Right forelimb (tissue), 1 donor: ENCODE data around the gene TIPRL.
"Not testable (repeated sequence)": the region's sequence is repeated elsewhere in the genome, so short reads cannot be mapped to it uniquely, and the experiment has no call there.

Source experiments
- DNase-seq: peaks from one replicate; pipeline ENCODE4 v3.0.0-alpha.2; 2018

TIPRL gene

DNA sequence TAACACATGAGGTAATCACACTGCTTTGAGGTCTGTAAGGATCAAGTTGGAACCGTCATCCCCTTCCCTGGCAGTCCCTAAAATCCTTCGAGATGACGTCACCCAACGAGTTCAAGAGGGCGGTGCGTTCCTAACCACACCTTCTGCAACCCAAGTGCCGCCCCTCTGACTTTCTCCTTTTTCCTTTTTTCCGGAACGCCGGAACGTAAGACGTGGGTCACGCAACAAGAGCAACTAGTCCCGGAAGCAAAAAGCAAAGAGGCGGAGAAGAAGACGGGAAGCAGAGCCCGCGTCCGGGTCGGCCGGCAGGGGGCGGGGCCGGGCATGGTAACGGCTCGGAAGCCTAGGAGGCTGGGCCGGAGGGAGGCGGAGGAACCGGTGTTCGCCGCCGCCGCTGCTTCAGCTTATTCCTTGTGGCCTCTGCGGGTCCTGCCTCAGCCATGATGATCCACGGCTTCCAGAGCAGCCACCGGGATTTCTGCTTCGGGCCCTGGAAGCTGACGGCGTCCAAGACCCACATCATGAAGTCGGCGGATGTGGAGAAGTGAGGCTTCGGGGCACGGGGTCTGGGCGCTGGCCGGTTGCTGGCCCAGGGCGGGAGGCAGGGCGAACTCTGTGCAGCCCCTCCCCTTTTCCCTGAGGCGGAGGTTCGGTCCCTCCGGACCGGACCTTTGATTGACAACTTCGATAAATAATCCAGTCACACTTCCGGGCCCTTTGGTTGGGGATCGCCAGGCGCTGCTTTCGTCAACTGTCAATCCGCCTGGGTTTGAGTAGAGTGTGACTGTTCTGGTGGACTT, at the start of gene TIPRL:
Gene TIPRL (plus strand): TSS at position 325 of the 800 bp plus-strand sequence. CDS start 116 bp downstream, at position 441.
- DNase-seq = peak; percentile 97

DNA sequence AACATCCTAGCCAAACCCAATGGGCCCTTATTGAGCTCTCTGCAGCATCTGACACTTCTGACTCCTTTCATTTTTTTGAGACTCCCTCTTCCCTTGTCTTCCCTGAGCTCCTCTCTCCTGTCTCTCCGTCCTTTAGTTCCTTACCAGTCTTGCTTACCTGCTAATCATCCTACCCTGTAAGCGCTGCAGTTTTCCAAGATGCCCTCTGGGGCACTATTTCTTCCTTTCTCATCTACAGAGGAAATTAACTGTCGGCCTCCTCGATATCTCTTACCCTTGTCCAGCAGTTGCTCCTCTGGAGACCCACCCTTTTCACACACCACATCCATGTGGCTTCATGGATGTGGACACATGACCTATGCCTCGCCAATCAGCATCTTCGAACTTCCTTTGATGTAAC, 48.8 kb upstream of the TIPRL start:
- no peak for DNase-seq

DNA sequence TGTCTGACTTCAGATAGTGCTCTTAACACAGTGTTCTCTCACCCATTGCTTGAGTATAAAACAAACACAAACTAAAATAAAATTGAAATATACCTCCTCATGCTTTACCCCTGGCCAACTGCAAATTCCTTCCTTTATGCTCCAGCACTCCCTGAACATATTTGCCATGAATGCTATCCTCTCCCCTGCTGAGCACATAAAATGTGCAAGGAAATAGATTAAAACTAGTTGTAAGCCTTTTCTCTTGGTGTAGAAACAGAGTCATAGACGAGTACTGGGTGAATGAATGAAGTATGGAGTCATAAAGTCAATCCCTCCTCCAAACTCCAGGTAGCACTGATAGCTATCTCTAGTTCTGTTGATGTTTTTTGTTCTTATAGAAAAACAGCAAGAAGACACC, 44.6 kb upstream of the TIPRL start:
- DNase-seq = no peak

DNA sequence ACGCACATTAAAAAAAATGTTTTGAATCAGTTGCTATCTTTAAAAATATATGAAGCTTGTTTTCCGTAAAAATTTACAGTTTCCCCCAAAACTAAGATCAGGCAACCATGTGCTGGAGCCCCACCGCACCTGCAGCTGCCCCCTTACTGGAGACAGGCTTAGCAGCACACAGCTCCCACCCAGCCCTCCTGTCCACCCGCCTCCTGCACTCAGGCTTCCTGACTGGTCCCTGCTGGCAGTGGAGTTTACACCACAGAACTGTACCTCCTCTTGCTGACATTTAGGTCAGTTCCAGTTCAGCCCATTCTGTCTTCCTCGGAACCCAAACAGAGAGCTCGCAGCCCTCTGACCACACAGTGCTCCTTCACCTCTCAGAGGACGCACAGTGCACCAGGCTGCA, 44.1 kb upstream of the TIPRL start:
- DNase-seq = no peak

DNA sequence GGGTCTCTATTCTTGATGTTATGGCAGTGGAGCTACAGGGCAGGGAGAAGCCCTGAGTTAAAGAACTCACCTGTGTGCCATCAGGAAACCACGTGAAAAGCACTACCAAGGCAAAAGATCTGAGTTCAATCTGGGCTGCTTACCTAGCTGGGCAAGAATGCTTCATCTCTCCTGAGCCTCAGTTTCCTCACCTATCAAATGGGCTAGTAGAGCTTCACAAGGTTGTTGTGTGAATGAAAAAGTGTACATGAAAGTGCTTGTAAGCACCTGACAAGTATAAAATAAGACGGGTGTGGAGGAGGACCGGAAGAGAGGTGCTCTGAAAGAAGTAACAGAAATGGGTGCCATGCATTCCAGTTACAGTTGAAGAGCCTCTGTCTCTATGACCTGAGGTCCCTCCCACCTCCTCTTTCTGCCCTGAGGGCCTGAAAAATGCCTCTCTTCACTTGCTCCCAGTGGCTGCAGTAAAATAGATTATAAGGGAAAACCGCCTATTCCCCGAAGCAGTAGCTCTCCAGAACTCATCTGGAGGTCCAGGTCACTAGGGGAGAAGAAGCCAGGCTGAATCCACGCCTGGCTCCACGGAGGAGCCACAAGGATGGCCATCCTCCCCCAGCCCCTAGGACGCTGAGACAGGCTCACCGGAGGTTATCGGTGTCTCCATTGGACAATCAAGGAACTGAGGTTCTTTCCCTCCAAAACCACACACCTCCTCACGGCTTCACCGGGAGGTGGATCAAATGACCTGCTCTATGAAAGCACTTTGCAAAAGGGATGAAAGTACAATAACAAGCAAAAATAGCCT, 43.4 kb upstream of the TIPRL start:
- DNase-seq = no peak

DNA sequence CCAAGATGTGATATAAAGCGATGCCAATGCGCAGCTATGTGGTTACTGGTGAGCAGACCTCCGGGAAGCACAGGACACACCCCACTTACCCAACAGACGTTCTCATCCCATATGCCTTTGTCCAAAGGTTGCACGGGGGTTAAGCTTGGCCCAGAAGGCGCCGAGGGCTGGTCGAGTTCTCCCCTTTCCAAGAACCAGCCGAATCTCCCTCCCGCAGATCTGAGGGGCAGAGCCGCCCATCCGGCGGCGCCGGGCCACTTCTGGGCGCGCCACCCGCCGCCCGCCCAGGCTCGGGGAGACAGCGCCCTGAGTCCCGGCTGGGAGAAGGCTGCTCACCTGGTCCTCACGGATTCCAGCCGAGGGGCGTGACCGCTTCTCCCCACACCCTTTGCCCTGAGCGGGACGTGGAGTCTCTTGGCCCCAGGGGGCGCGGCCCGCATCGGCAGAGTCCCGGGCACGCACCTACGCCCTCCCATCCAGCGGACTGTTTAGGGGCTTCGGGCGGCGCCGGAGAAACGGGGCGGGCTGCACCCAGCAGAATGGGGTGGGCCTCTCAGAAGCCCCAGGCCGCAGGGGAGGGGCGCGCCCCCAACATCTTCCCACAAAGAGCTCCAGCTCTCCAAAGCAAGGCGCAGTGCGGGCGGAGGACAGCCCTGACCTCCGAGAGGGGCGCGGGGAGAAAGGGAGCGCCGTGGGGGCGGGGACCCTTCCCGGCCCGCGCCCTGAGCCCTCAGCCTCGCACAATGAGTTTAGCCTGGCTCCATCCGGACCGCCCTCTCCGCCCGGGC, 42.6 kb upstream of the TIPRL start:
- DNase-seq = peak; percentile 68

DNA sequence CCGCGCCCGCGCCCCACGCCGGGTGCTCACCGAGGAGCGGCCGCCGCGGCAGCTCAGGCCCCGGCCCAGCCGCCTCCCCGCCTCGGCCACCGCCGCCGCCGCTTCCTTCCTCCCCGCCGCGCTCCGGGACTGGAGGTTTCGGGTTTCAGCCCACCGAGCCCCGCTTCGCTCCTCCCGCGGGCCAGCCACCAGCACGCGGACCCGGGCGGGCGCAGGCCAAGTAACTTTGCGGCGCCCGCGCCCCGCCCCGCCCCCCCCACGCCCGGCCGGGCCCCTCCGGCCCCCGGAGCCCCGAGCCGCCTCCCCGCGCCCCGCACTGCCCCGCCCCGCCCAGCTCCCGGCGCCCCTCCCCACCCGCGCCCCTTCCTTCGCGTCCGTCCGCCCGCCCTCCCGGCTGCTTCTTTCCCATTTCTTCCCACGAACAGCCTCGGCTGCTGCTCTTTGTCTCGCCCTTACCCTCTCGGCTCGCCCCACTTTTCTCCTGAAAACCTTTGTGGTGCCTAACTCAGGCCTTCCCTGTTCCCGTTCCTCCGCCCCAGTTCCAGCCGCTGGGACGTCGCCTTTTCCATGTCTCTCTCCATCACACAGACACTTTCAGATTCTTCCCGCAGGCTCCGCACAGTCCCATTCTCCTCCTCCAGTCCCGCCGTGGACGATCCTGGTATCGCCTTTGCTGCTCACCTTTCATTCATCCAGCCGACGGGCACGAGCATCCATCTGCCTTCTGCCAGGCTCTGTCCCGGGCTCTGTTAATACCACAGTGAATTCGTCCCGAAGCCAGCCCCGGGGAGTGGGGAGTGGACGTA, 41.9 kb upstream of the TIPRL start, which contains the start of gene GPR161:
Gene GPR161 (minus strand): TSS at position 222 of the 806 bp plus-strand sequence. CDS start 32,080 bp downstream, outside the sequence.
- peak; percentile 84 for DNase-seq

DNA sequence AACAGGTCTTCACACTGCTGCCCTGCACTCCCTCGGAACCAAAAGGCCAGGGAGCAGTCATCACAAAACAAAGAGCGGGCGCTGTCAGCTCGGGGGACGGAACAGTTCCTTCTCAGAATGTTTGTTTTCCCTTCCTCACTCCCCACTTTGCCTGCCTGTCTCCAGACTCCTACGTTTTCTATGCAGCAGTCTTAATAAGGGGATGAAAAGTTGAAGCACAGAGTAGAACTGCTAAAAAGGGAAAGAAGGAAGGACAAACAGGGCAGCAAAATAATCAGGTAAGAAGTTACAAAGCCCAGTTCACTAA, 41.3 kb upstream of the TIPRL start:
- DNase-seq = no peak

DNA sequence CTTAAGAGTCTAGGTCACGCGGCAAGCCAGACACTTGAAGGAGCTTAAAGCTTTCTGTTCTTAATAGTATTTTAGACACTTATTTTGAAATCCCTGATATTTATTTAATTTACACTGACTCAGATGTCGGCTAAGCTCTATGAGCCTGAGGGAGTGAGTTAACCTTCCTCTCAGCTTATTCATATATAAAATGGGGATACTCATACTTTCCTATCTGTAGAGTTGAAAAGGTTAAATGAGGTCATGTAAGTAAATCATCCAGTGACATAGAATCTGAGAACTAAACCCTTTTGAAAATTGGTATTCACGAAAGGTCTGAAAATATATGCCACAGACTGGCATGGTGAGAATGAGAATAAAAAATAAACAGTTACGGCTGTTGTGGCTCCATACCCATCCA, 40.6 kb upstream of the TIPRL start:
- no peak for DNase-seq

DNA sequence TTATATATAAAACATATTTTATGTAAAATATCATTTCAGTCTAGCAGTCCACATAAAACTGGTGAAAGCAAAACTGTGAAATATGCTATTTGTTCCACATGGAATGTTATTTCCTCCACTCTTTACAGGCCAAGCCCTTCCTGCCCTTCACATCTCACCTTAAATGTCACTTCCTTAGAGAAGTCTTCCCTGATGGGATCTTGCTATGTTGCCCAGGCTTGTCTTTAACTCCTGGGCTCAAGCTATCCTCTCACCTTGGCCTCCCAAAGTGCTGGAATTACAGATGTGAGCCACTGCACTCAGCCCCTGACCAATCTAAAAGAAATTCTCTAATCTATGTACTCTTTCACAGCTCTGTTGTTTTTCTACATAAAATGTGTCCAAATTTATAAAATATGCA, 39.7 kb upstream of the TIPRL start:
- DNase-seq = no peak

DNA sequence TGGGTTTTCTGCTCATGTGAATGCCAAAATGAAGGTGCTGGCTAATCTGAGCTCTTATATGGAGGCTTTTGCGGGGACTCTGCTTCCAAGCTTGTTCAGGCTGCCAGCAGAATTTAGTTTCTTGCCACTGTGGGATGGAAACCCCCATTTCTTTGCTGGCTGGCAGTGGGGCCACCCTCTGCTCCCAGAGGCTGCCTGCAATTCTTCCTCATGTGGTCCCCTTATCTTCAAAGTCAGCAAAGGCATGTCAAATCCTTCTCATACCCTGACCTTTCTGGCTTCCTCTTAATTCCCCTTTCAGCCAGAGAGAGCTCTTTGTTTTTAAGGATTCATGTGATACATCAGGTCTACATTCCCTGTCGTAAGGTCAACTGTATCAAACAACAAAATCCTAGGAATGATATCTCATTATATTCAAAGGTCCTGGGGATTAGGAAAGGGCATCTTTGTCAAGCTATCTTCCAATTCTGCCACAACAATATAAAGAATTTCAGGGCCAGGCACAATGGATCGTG, 36.8 kb upstream of the TIPRL start:
- no peak for DNase-seq

DNA sequence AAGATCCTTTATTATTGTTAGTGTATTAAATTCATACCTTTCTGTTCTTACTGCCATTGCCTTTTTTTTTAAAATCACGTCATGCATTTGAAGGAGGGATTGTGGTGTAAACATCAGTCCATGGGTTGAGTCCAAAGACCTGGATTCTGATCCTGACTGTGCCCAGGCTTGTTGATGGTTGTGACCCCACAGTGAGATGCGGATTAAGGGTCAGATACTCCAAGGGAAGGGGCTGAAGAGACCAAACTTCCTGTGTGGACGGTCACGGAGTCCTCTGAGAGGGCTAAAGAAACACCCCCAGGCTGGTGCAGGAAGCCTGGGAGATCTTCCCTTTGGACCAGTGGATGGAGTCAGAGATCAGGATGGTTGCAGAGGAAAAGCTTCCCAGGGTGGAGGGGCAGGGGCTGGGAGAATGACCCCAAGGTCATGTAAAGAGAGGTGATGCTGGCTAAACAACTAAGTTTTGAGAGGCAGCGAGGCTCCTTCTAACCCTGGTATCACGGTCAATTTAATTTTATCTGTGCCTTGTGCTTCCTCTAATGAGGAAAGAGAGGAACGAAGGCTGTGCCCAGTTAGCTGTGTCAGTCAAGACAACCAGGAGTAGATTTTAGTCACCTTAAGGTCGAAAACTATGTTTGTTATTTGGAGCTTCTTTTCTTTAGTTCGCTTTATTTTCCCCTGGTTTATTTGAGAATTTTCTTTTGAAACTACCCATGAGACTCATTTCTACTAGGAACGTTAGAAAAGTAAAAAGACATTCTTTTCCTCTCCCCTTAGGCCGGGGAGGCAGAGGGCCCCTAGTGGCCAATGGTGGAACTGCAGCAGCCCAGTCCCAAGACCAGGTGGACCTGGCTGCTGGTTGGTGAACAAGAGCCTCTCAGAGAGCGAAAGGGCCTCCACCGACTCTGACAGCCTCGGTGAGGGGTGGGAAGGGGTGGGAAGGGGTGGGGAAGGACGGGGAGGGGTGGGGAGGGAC, 33.3 kb upstream of the TIPRL start:
- peak; percentile 88 for DNase-seq

DNA sequence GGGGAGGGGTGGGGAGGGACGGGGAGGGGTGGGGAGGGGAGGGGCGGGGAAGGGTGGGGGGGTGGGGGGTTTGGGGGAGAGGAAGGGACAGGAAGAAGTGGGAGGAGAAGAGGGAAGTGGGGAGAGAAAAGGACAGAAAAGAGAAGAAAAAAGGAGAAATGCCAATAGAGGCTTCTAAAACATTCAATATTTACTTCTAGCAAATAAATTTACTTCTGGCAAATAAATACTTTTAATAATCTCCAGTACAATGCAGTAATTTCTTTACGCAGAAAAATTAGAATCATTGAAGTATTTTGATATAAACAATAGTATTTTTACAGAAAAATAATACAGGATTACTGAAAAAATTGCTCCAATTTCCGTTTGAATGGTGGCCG, 32.6 kb upstream of the TIPRL start:
- no peak for DNase-seq

DNA sequence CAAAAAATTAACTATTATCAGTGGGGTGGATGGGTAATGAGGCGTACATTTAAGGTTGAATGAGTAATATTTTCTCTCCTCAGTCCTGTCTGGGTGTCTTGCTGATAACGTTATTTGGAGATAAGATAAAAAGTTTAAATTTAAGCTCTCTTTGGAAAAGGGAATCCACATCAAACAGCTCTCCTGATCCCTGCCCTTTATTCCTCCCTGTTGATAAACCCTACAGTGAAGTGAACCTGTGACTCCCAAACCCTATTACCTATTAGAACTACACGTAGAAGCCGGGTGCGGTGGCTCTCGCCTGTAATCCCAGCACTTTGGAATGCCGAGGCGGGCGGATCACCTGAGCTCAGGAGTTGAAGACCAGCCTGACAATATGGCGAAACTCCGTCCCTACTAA, 32.1 kb upstream of the TIPRL start:
- no peak for DNase-seq

DNA sequence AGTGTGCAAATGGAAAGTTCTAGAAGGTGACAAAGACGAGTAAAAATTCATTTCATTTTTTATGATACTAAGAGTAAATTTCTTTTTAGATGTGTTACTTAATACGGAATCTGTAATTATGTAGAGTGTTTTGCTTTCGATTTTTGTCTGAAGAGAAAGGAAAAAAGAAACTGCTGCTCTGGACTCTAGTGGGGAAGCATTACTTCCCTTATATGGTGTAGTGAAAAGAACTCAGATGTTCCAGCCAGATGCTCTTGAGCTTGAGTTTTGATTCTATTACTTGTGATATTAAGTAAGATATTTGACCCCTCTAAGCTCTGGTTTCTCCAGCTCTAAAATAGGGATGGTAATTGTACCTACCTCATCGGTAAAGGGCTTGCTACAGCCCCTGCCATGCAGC, 29.8 kb upstream of the TIPRL start:
- DNase-seq = no peak

DNA sequence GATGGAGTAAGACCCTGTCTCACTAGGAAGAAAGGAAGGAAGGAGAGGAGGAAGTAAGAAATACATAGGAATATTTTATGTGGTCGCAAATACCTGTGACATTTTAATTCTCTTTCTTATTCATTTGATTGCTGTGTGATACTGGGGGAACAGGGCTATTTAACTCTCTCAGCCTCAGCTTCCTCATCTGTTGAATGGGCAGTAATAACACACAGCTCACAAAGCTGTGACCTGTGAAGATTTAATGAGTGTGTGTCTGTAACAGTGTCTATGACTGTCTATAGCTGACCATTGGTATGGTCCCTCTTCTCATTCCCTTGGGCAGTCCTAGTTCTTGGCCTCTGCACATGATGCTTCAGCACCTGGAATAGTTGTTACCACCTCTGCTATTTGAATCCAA, 28.5 kb upstream of the TIPRL start:
- DNase-seq = no peak

DNA sequence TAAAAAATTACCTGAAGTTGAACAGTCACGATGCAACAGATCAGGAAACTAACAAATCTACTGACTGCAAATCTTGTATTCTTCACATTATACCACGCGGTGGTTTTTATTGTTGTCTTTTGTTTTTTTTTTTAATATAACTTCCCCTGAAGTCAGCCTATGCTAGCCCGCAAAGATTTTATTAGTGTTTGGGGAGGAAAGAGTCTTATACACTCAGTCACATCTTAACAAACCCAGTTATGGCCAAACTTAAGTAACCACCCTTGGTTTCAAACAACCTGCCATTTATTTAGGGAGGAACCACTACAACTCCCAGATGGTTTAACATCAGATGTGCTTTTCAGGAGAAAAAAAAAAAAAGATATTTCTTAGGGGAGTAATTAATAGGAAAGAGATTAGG, 26.8 kb upstream of the TIPRL start:
- DNase-seq = no peak

DNA sequence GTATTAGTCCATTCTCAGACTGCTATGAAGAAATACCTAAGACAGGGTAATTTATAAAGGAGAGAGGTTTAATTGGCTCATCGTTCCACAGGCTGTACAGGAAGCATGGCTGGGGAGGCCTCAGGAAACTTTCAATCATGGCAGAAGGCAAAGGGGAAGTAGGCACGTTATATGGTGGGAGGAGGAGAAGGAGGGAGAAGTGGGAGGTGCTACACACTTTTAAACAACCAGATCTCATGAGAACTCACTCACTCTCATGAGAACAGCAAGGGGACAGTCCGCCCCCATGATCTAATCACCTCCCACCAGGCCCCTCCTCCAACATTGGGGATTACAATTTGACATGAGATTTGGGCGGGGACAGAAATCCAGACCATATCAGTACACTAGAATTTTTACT, 24.1 kb upstream of the TIPRL start:
- not testable (repeated sequence) for DNase-seq

DNA sequence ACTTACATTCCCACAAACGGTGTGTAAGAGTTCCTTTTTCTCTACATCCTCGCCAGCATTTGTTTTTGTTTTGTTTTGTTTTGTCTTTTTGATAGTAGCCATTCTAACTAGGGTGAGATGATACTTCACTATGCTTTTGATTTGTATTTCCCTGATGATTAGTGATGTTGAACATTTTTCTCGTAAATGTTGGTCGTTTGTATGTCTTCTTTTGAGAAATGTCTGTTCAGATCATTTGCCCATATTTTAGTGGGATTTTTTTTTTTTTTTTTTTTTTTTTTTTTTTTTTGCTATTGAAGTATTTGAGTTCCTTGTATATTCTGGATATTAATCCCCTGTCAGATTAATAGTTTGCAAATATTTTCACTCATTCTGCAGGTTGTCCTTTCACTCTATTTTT, 22.9 kb upstream of the TIPRL start:
- no peak for DNase-seq

DNA sequence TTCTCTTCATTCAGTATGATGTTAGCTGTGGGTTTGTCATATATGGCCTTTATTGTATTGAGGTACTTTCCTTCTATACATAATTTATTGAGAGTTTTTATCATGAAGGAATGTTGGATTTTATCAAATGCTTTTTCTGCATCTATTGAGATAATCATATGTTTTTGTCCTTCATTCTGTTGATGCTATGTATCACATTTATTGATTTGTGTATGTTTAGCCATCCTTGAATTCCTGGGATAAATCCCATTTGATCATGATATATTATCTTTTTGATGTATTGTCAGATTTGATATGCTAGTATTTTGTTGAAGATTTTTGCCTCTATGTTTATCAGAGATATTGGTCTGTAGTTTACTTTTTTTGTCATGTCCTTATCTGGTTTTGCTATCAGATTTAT, 21.1 kb upstream of the TIPRL start:
- DNase-seq = no peak

DNA sequence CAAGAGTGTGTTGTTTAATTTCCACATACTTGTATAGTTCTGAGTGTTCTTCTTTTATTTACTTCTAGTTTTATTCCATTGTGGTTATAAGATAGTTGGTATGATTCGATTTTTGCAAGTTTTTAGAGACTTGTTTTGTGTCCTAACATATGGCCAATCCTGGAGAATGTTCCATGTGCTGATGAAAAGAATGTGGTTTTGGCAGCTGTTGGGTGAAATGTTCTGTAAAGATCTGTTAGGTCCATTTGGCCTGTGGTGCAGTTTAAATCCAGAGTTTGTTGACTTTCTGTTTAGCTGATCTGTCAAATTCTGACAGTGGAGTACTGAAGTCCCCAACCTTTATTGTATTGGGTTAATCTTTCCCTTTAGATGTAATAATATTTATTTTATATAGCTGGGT, 19.5 kb upstream of the TIPRL start:
- DNase-seq = no peak
